GM23338 (cell line): ENCODE measurements around the gene ZNF273. TPM values are rescaled to one million over a fixed set of nuclear protein-coding genes. Genes with fewer than 3 reads are reported as not detected.

Source experiments
- ATAC-seq: fragments of 200-7000 bp; cut with Tn5 transposase; 3 replicates; pipeline ENCODE4 v1.9.1; 2020
- DNase-seq: peaks from one replicate; pipeline ENCODE4 v3.0.0-alpha.2; 2015; ENCODE audit warnings: low spot score
- H2AFZ ChIP-seq: fragments of 200-600 bp; sonication (generic); 2 replicates; pipeline ENCODE4 v1.8.0; 2016; ENCODE audit warnings: antibody characterized with exemption, mild to moderate bottlenecking, moderate library complexity
- H3F3A ChIP-seq: fragments of 200-600 bp; sonication (generic); replicated peaks from 2 replicates; pipeline ENCODE4 v1.8.0; 2017; ENCODE audit warnings: antibody characterized with exemption, mixed run types, low read depth
- H3K27ac ChIP-seq: fragments of 200-600 bp; sonication (generic); 2 replicates; pipeline ENCODE4 v1.6.1; 2016; ENCODE audit warnings: low read depth
- H3K27me3 ChIP-seq: fragments of 200-600 bp; sonication (generic); 2 replicates; pipeline ENCODE4 v1.8.0; 2016; ENCODE audit warnings: mild to moderate bottlenecking, mixed run types, moderate library complexity; ENCODE audit not compliant: insufficient read depth
- H3K36me3 ChIP-seq: fragments of 200-600 bp; sonication (generic); 2 replicates; pipeline ENCODE4 v1.8.0; 2016; ENCODE audit warnings: mild to moderate bottlenecking; ENCODE audit not compliant: insufficient read depth
- H3K4me1 ChIP-seq: fragments of 200-600 bp; sonication (generic); 2 replicates; pipeline ENCODE4 v1.8.0; 2016; ENCODE audit warnings: mild to moderate bottlenecking, moderate library complexity; ENCODE audit not compliant: insufficient read depth
- H3K4me2 ChIP-seq: fragments of 200-600 bp; sonication (generic); 2 replicates; pipeline ENCODE4 v1.7.1; 2017; ENCODE audit warnings: mixed run types
- H3K4me3 ChIP-seq: fragments of 200-600 bp; sonication (generic); 2 replicates; pipeline ENCODE4 v1.6.1; 2016; ENCODE audit warnings: mixed run types
- H3K79me2 ChIP-seq: fragments of 200-600 bp; sonication (generic); replicated peaks from 2 replicates; pipeline ENCODE4 v1.8.0; 2017; ENCODE audit warnings: mild to moderate bottlenecking; ENCODE audit not compliant: insufficient read depth
- H3K9me2 ChIP-seq: fragments of 200-600 bp; sonication (generic); 2 replicates; pipeline ENCODE4 v1.8.0; 2017; ENCODE audit not compliant: insufficient read depth
- H4K20me1 ChIP-seq: fragments of 200-600 bp; sonication (generic); replicated peaks from 2 replicates; pipeline ENCODE4 v1.8.0; 2017; ENCODE audit warnings: mild to moderate bottlenecking; ENCODE audit not compliant: insufficient read depth
- H3K27ac Mint-ChIP-seq: 2 replicates; pipeline ENCODE4 v1.8.0; 2020; ENCODE audit warnings: inconsistent platforms, mild to moderate bottlenecking, moderate library complexity, mixed read lengths
- H3K27me3 Mint-ChIP-seq: 3 replicates; pipeline ENCODE4 v1.8.0; 2022; ENCODE audit warnings: low read depth, mild to moderate bottlenecking, moderate library complexity, mixed read lengths, inconsistent platforms; ENCODE audit not compliant: insufficient read depth, poor library complexity
- H3K36me3 Mint-ChIP-seq: 3 replicates; pipeline ENCODE4 v1.8.0; 2021; ENCODE audit warnings: low read depth, mild to moderate bottlenecking, inconsistent platforms, moderate library complexity, mixed read lengths
- H3K4me1 Mint-ChIP-seq: 3 replicates; pipeline ENCODE4 v1.8.0; 2020; ENCODE audit warnings: mild to moderate bottlenecking, inconsistent platforms, mixed read lengths
- H3K4me3 Mint-ChIP-seq: 3 replicates; pipeline ENCODE4 v1.8.0; 2021; ENCODE audit warnings: moderate library complexity, mild to moderate bottlenecking, inconsistent platforms, mixed read lengths
- H3K9me3 Mint-ChIP-seq: 3 replicates; pipeline ENCODE4 v1.8.0; 2020; ENCODE audit warnings: moderate library complexity, mild to moderate bottlenecking, inconsistent platforms, mixed read lengths
- CREB1 ChIP-seq: fragments of 250-450 bp; sonication (Bioruptor Pico); IDR thresholded peaks from 2 replicates; pipeline ENCODE4 v1.5.0; 2020; ENCODE audit warnings: low read depth, mild to moderate bottlenecking, moderate library complexity
- EZH2phosphoT487 ChIP-seq: fragments of 200-600 bp; sonication (generic); IDR thresholded peaks from one replicate; pipeline ENCODE4 v1.8.1; 2018; ENCODE audit warnings: antibody characterized with exemption; ENCODE audit not compliant: unreplicated experiment
- JUNB ChIP-seq: IDR thresholded peaks from one replicate; pipeline ENCODE4 v1.6.1; 2016; ENCODE audit warnings: antibody characterized with exemption; ENCODE audit not compliant: unreplicated experiment
- NANOG ChIP-seq: IDR thresholded peaks from 2 replicates; pipeline ENCODE4 v1.6.1; 2016; ENCODE audit warnings: antibody characterized with exemption, borderline replicate concordance
- POLR2AphosphoS5 ChIP-seq: IDR thresholded peaks from 2 replicates; pipeline ENCODE4 v1.6.1; 2016; ENCODE audit warnings: antibody characterized with exemption, low read depth
- STAT1 ChIP-seq: IDR thresholded peaks from one replicate; pipeline ENCODE4 v1.6.1; 2016; ENCODE audit warnings: antibody characterized with exemption; ENCODE audit not compliant: unreplicated experiment
- ZNF114 ChIP-seq: fragments of 250-450 bp; sonication (Bioruptor Pico); IDR thresholded peaks from 2 replicates; pipeline ENCODE4 v1.5.0; 2020; ENCODE audit warnings: mild to moderate bottlenecking, moderate library complexity
- ZNF331 ChIP-seq: fragments of 250-450 bp; sonication (Bioruptor Pico); IDR thresholded peaks from 2 replicates; pipeline ENCODE4 v1.5.0; 2020; ENCODE audit warnings: low read depth, mild to moderate bottlenecking, moderate library complexity
- polyA plus RNA-seq: library from polyadenylated mRNA; unstranded; fragments of >200 nt; fragmentation: Nextera tagmentation; extraction: Ambion mirVana; gene quantifications from 2 replicates; pipeline ENCODE4 v1.2.1, GENCODE V29; 2016
- total RNA-seq: library from RNA; depleted of rRNA; stranded (reverse); fragments of >200 nt; shearing (Covaris generic); gene quantifications from 2 replicates; pipeline ENCODE4 v1.2.3, GENCODE V29; 2014
- TF ChIP-seq, protein P1 (sequence below): IDR thresholded peaks from one replicate; pipeline ENCODE4 v1.6.1; 2018; ENCODE audit warnings: antibody characterized with exemption; ENCODE audit not compliant: unreplicated experiment
- TF ChIP-seq, protein P2 (sequence below): IDR thresholded peaks from 2 replicates; pipeline ENCODE4 v1.6.1; 2016; ENCODE audit warnings: antibody characterized with exemption
- TF ChIP-seq, protein P3 (sequence below), 2 experiments: fragments of 200-600 bp in 1 of 2; sonication (generic) in 1 of 2; conservative IDR thresholded peaks; 2 replicates each; pipeline versions ENCODE4 v1.5.1 to v1.6.1; 2016 to 2017; ENCODE audit warnings: antibody characterized with exemption in 2 of 2, low read depth in 2 of 2, mild to moderate bottlenecking in 2 of 2, moderate library complexity in 1 of 2

Gene ZNF273
- total and polyA plus RNA-seq, 2 experiments from 2014 or later: 16.4 to 34.3 TPM

DNA sequence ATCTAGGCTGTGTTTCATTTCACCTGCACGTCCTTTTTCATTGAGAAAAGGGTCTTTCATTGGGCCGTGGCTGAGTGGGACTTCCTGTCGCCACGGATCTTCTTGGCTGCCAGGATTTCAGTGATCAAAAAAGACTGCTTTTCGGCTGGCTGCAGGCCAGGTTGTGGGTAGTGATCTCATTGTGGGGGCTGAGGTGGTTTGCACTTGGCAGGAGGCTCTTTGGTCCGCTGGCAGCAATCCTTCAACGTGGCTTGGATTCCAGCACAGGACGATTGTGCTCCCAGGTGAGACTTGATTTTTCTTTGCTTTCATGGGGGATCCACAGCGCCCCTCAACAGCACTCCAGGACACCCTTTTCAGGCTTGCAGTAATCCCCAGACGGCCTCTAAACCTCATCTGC lies 29.0 kb upstream of the ZNF273 start:
- no peak overlapping the region for H3K4me2 ChIP-seq
- no peak for DNase-seq

DNA sequence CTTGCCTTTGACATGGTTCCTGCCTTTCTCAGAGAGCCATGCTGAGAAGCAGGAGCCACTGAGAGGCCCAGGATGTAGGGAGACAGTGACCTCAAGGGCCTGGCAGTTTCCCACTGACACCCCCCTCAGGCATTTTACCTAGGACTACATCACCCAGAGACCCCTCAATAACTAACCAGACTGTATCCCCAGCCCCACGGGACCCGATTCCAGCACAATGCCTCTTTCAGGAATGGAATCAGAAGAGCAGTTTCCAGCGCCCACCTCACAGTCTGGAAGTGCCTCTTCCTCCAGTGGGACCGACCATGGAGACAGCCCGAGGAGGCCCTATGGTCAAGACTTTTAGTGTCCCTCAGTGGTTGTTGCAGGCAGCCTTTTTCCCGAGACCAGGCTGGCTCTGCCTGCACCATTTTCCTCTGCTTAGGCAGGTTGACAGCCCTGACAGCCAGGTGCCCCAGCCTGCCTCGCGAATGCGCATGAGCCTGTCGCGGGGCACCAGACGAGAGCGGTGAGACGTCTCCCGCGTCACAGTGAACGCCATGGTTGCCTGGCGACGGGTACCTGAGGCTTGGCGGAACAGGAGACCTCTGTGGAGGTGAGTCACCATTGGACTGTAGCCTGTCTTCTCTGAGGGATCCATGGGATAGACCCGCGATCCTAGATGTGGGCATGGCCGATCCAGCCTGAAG lies 28.4 kb upstream of the ZNF273 start:
- no peaks in the 10 kb centered on the region for H3K79me2 ChIP-seq
- no peak overlapping the region for H3K4me3 ChIP-seq
- no peak overlapping the region for H3K27ac Mint-ChIP-seq
- peaks cover 26% of the 10 kb centered on the region for H3K27me3 Mint-ChIP-seq
- H3K27ac ChIP-seq: no peak overlapping the region
- peaks cover 32% of the 10 kb centered on the region for H3K27me3 ChIP-seq
- H3K4me3 Mint-ChIP-seq: no peak overlapping the region
- H3F3A ChIP-seq: no peaks in the 10 kb centered on the region
- H3K36me3 Mint-ChIP-seq: peaks cover 10% of the 10 kb centered on the region; the same call in 1 of the 3 replicates
- H3K9me2 ChIP-seq: no peaks in the 10 kb centered on the region
- no peak overlapping the region for H3K4me2 ChIP-seq
- H2AFZ ChIP-seq: no peak overlapping the region
- no peaks in the 10 kb centered on the region for H3K36me3 ChIP-seq
- H3K4me1 Mint-ChIP-seq: no peaks in the 10 kb centered on the region
- no peak for DNase-seq
- no peak for ATAC-seq
- H4K20me1 ChIP-seq: no peaks in the 10 kb centered on the region
- H3K9me3 Mint-ChIP-seq: peaks cover 48% of the 10 kb centered on the region
- no peaks in the 10 kb centered on the region; the same call in 1 of the 2 replicates for H3K4me1 ChIP-seq
- no peak for TF ChIP-seq JUNB
- TF ChIP-seq, protein P1, sequence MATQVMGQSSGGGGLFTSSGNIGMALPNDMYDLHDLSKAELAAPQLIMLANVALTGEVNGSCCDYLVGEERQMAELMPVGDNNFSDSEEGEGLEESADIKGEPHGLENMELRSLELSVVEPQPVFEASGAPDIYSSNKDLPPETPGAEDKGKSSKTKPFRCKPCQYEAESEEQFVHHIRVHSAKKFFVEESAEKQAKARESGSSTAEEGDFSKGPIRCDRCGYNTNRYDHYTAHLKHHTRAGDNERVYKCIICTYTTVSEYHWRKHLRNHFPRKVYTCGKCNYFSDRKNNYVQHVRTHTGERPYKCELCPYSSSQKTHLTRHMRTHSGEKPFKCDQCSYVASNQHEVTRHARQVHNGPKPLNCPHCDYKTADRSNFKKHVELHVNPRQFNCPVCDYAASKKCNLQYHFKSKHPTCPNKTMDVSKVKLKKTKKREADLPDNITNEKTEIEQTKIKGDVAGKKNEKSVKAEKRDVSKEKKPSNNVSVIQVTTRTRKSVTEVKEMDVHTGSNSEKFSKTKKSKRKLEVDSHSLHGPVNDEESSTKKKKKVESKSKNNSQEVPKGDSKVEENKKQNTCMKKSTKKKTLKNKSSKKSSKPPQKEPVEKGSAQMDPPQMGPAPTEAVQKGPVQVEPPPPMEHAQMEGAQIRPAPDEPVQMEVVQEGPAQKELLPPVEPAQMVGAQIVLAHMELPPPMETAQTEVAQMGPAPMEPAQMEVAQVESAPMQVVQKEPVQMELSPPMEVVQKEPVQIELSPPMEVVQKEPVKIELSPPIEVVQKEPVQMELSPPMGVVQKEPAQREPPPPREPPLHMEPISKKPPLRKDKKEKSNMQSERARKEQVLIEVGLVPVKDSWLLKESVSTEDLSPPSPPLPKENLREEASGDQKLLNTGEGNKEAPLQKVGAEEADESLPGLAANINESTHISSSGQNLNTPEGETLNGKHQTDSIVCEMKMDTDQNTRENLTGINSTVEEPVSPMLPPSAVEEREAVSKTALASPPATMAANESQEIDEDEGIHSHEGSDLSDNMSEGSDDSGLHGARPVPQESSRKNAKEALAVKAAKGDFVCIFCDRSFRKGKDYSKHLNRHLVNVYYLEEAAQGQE: no peak
- TF ChIP-seq ZNF331: no peak
- TF ChIP-seq EZH2phosphoT487: no peak
- no peak for TF ChIP-seq CREB1
- no peak for TF ChIP-seq ZNF114 (CRISPR knock-in tag)
- TF ChIP-seq, protein P2, sequence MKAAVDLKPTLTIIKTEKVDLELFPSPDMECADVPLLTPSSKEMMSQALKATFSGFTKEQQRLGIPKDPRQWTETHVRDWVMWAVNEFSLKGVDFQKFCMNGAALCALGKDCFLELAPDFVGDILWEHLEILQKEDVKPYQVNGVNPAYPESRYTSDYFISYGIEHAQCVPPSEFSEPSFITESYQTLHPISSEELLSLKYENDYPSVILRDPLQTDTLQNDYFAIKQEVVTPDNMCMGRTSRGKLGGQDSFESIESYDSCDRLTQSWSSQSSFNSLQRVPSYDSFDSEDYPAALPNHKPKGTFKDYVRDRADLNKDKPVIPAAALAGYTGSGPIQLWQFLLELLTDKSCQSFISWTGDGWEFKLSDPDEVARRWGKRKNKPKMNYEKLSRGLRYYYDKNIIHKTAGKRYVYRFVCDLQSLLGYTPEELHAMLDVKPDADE: no peak
- no peak for TF ChIP-seq STAT1
- TF ChIP-seq, protein P3, sequence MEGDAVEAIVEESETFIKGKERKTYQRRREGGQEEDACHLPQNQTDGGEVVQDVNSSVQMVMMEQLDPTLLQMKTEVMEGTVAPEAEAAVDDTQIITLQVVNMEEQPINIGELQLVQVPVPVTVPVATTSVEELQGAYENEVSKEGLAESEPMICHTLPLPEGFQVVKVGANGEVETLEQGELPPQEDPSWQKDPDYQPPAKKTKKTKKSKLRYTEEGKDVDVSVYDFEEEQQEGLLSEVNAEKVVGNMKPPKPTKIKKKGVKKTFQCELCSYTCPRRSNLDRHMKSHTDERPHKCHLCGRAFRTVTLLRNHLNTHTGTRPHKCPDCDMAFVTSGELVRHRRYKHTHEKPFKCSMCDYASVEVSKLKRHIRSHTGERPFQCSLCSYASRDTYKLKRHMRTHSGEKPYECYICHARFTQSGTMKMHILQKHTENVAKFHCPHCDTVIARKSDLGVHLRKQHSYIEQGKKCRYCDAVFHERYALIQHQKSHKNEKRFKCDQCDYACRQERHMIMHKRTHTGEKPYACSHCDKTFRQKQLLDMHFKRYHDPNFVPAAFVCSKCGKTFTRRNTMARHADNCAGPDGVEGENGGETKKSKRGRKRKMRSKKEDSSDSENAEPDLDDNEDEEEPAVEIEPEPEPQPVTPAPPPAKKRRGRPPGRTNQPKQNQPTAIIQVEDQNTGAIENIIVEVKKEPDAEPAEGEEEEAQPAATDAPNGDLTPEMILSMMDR (conservative IDR thresholded peaks at IDR 0.05; ENCODE audit: low read depth in 2 of 2): no peak
- no peak for TF ChIP-seq POLR2AphosphoS5
- no peak for TF ChIP-seq NANOG

More for the DNA sequence above, 29.0 kb upstream of the ZNF273 start:
- no peak overlapping the region for H3K4me3 ChIP-seq
- no peaks in the 10 kb centered on the region for H3K79me2 ChIP-seq
- H3F3A ChIP-seq: no peaks in the 10 kb centered on the region
- no peak overlapping the region for H2AFZ ChIP-seq
- no peaks in the 10 kb centered on the region for H4K20me1 ChIP-seq
- no peak for TF ChIP-seq EZH2phosphoT487
- Mint-ChIP-seq H3K4me1 (no peaks in the 10 kb centered on the region), H3K27me3 (peaks cover 26% of the 10 kb centered on the region), H3K4me3 (no peak overlapping the region), H3K36me3 (peaks cover 6% of the 10 kb centered on the region; the same call in 1 of the 3 replicates), H3K27ac (no peak overlapping the region), H3K9me3 (peaks cover 43% of the 10 kb centered on the region)
- H3K27ac ChIP-seq: no peak overlapping the region
- ATAC-seq: no peak
- H3K9me2 ChIP-seq: no peaks in the 10 kb centered on the region
- H3K27me3 ChIP-seq: peaks cover 32% of the 10 kb centered on the region
- no peaks in the 10 kb centered on the region for H3K36me3 ChIP-seq
- no peaks in the 10 kb centered on the region; the same call in 1 of the 2 replicates for H3K4me1 ChIP-seq
